GM12878 (cell line): ENCODE results near the gene SNAPC2.

Experiments used
- ATF2 ChIP-seq: IDR thresholded peaks from 2 replicates; pipeline ENCODE4 v1.6.1; 2012; ENCODE audit warnings: low read length, inconsistent platforms
- CEBPZ ChIP-seq: fragments of 150-350 bp; IDR thresholded peaks from 2 replicates; pipeline ENCODE4 v1.6.1; 2016; ENCODE audit warnings: low read depth, low read length
- CTCF ChIP-seq, 3 experiments: IDR thresholded peaks in 2 of 3; conservative IDR thresholded peaks in 1 of 3; 2 replicates each; pipeline ENCODE4 v1.5.1; 2011; ENCODE audit warnings: low read depth in 3 of 3, low read length in 3 of 3, mild to moderate bottlenecking in 3 of 3, control low read depth in 2 of 3, moderate library complexity in 2 of 3, inconsistent platforms in 1 of 3, mixed read lengths in 1 of 3; ENCODE audit not compliant: control insufficient read depth in 2 of 3, insufficient read depth in 1 of 3; ENCODE audit errors: extremely low read depth in 1 of 3
- EP300 ChIP-seq, 2 experiments: fragments of 150-350 bp in 1 of 2; IDR thresholded peaks; 2 replicates each; pipeline ENCODE4 v1.6.1; 2011 to 2012; ENCODE audit warnings: low read depth in 2 of 2, low read length in 2 of 2, borderline replicate concordance in 1 of 2, improper control_type of control experiment in 1 of 2, inconsistent platforms in 1 of 2; ENCODE audit not compliant: control insufficient read depth in 1 of 2
- EZH2 ChIP-seq: IDR thresholded peaks from 2 replicates; pipeline ENCODE4 v1.6.1; 2012; ENCODE audit warnings: low read depth, mild to moderate bottlenecking, control low read depth, inconsistent platforms, low read length, borderline replicate concordance; ENCODE audit not compliant: control insufficient read depth
- GABPA ChIP-seq: IDR thresholded peaks from 2 replicates; pipeline ENCODE4 v1.6.1; 2014; ENCODE audit warnings: antibody characterized with exemption, low read depth, mild to moderate bottlenecking, inconsistent platforms
- IKZF1 ChIP-seq: fragments of 450-650 bp; conservative IDR thresholded peaks from 2 replicates; pipeline ENCODE4 v1.6.1; 2017; ENCODE audit warnings: antibody characterized with exemption, mild to moderate bottlenecking
- MTA2 ChIP-seq: fragments of 450-650 bp; IDR thresholded peaks from 2 replicates; pipeline ENCODE4 v1.6.1; 2016; ENCODE audit warnings: low read depth, mild to moderate bottlenecking, moderate library complexity
- POLR2A ChIP-seq: IDR thresholded peaks from 2 replicates; pipeline ENCODE4 v1.6.1; 2011; ENCODE audit warnings: low read depth, mild to moderate bottlenecking, low read length
- RFX5 ChIP-seq: IDR thresholded peaks from 2 replicates; pipeline ENCODE4 v1.6.1; 2011; ENCODE audit warnings: low read depth, low read length, improper control_type of control experiment
- SMAD1 ChIP-seq: fragments of 450-650 bp; IDR thresholded peaks from 2 replicates; pipeline ENCODE4 v1.6.1; 2018; ENCODE audit warnings: mild to moderate bottlenecking, low read depth; ENCODE audit not compliant: partially characterized antibody
- USF1 ChIP-seq: IDR thresholded peaks from 2 replicates; pipeline ENCODE4 v1.6.1; 2011; ENCODE audit warnings: borderline replicate concordance, low read depth, mild to moderate bottlenecking, moderate library complexity, mixed read lengths, low read length; ENCODE audit not compliant: insufficient read depth; ENCODE audit errors: extremely low read length
- YY1 ChIP-seq: IDR thresholded peaks from 2 replicates; pipeline ENCODE4 v1.6.1; 2011; ENCODE audit warnings: low read depth, mild to moderate bottlenecking, low read length
- ZNF274 ChIP-seq: IDR thresholded peaks from one replicate; pipeline ENCODE4 v1.8.0; 2011; ENCODE audit not compliant: insufficient read length, insufficient read depth

- no peak for TF ChIP-seq POLR2A
- TF ChIP-seq SMAD1 = no peak
- TF ChIP-seq IKZF1 = no peak
- no peak for TF ChIP-seq USF1
- no peak for TF ChIP-seq CEBPZ
- no peak for TF ChIP-seq ZNF274
- TF ChIP-seq YY1 = no peak
- no peak for TF ChIP-seq ATF2
- no peak for TF ChIP-seq EZH2
- TF ChIP-seq EP300 (IDR thresholded peaks at IDR 0.05; ENCODE audit: borderline replicate concordance in 1 of 2, control insufficient read depth in 1 of 2, low read depth in 2 of 2, low read length in 2 of 2) = no peak
- no peak for TF ChIP-seq CTCF (IDR thresholded peaks at IDR 0.05 in 2 of 3, conservative IDR thresholded peaks at IDR 0.05 in 1 of 3; ENCODE audit: control insufficient read depth in 2 of 3, extremely low read depth in 1 of 3, insufficient read depth in 1 of 3, low read depth in 3 of 3, low read length in 3 of 3)
- TF ChIP-seq GABPA = no peak
- TF ChIP-seq RFX5 = no peak
- no peak for TF ChIP-seq MTA2
These were observed 3.2 kb upstream of the SNAPC2 start for GRCh38 chr19:7916955-7917266.
